Measurements from ENCODE around the gene TRIM7.

TRIM7 gene

DNA sequence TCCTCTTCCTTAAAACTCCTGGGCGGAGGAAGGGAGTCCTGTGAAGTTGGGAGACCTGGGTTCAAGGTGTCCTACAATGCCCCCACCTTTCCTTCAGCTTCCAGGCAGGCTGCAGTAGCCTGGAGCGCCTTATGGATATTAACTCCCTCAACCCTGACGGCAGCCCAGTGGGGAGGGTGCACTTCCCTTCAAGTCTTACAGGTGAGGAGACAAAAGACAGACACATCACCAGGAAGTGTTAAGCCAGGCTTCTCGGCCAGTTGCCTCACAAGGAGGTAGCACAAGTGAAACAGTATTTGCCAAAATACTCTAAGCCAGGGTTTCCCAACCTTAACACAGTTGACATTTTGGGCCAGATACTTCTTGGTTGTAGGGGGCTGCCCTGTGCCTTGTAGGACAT lies 4.2 kb downstream of the TRIM7 start:
- no peak for FAIRE-seq
- DNase-seq (ENCODE audit: insufficient read length, low spot score): no peak
- TF ChIP-seq CTCF (IDR thresholded peaks at IDR 0.05; ENCODE audit: insufficient read depth, missing control alignments): no peak

DNA sequence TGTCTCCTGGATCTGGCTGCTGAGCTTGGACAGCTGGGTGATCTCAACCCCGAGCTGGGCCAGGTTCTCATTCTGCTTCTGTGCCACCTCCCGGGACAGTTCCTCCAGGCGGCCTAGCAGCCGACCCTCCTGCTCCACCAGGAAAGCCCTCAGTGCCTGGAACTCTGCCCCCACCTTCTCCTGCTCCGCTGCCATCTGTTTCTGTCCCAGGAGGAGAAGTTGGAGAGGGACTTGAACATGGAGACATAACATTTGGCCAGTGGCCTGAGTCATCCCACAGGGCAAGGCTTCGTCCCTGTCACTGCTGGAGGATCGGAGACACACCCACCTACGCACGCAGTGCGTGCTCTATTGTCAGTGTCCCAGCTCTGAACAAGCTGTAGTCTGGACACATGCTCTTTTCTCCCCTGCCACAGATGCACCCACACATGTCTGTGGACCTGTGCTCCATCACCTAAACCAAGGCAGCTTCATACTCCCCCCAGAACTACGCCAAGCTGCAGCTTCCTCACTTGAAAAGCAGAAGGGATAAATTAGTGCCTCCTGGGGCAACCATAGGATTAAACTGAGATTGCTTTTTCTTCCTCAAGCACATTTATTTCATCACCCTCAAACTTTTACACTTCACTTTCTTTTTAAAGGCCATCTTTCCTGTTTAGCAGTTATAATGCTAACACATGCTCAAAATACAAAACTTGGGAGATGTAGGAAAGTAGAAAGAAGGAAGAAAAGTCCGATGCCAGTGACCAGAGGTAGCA lies 4.9 kb downstream of the TRIM7 start:
- no peak for TF ChIP-seq CTCF (IDR thresholded peaks at IDR 0.05; ENCODE audit: insufficient read depth, missing control alignments)
- FAIRE-seq: no peak
- DNase-seq (ENCODE audit: insufficient read length, low spot score): no peak

GRCh38 chr5:181198905-181199519 lies 6.0 kb downstream of the TRIM7 start:
- DNase-seq (ENCODE audit: insufficient read length, low spot score) (no peak), FAIRE-seq (no peak)
- no peak for TF ChIP-seq CTCF (IDR thresholded peaks at IDR 0.05; ENCODE audit: insufficient read depth, missing control alignments)

GRCh38 chr5:181198106-181198685 lies 6.8 kb downstream of the TRIM7 start:
- DNase-seq (ENCODE audit: insufficient read length, low spot score): no peak
- no peak for TF ChIP-seq CTCF (IDR thresholded peaks at IDR 0.05; ENCODE audit: insufficient read depth, missing control alignments)
- FAIRE-seq: no peak

DNA sequence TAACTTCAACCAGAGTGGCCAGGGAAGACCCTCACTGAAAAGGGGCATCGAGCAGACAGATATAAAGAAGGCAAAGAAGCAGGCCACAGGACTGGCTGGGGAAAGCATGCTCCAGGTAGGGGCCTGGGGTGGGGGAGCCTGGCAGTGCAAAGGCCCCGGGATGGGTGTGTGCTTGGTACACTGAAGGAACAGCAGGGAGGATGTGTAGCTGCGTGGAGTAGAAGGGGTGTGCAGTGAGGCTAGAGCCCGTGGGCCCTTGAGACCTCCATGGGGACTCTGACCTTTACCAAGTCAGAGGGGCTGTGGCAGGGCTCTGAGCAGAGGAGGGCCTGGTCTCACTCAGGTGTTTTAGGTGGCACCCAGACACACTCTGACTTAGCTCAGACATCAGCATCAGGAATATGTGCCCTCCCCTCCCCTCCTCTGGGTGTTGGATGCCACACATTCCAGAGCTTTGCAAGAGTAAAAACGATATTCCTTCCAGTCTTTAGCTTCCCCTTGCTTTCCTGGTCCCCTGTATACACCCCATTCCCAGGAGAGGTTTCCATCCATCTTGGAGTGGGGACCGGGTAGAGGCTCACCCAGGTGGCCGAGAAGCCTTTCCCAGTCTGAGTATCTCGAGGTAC lies 7.6 kb downstream of the TRIM7 start:
- FAIRE-seq: no peak

GRCh38 chr5:181195249-181195761 lies 9.7 kb downstream of the TRIM7 start:
- DNase-seq (ENCODE audit: insufficient read length, low spot score): no peak
- FAIRE-seq: no peak
- no peak for TF ChIP-seq CTCF (IDR thresholded peaks at IDR 0.05; ENCODE audit: insufficient read depth, missing control alignments)

More for the DNA sequence above, 7.6 kb downstream of the TRIM7 start:
- no peak for DNase-seq (ENCODE audit: insufficient read length, low spot score)
- no peak for TF ChIP-seq CTCF (IDR thresholded peaks at IDR 0.05; ENCODE audit: insufficient read depth, missing control alignments)

Data from D721Med (cell line).